WTC11 (cell line): Measurements from ENCODE around the gene CCDC141. TPM values are rescaled to one million over a fixed set of nuclear protein-coding genes. Genes with fewer than 3 reads are reported as not detected.

Source experiments
- ATAC-seq: fragments of 200-7000 bp; cut with Tn5 transposase; 2 replicates; pipeline ENCODE4 v1.10.0; 2021; ENCODE audit warnings: mild to moderate bottlenecking, moderate library complexity
- CTCF ChIA-PET: fragments of 300-600 bp; sonication (Branson Sonifier 250); formaldehyde crosslinking; loops from one replicate; lab custom pipeline; 2021; ENCODE audit warnings: antibody characterized with exemption; lab: Charles Lee
- POLR2A ChIA-PET: fragments of 350-600 bp; sonication (Branson Sonifier 250); formaldehyde crosslinking; loops from one replicate; lab custom pipeline; 2021; ENCODE audit warnings: antibody characterized with exemption; lab: Charles Lee
- DNase-seq: peaks from one replicate; pipeline ENCODE4 v3.0.0; 2021; ENCODE audit warnings: low spot score
- H3K27ac Mint-ChIP-seq: 2 replicates; pipeline ENCODE4 v1.8.0; 2021; ENCODE audit warnings: mixed read lengths
- H3K27me3 Mint-ChIP-seq: 2 replicates; pipeline ENCODE4 v1.8.0; 2021; ENCODE audit warnings: low read depth, mild to moderate bottlenecking, moderate library complexity, mixed read lengths
- H3K36me3 Mint-ChIP-seq: 2 replicates; pipeline ENCODE4 v1.8.0; 2021; ENCODE audit warnings: mixed read lengths
- H3K4me1 Mint-ChIP-seq: 2 replicates; pipeline ENCODE4 v1.8.0; 2022; ENCODE audit warnings: mixed read lengths
- H3K4me3 Mint-ChIP-seq: 2 replicates; pipeline ENCODE4 v1.8.0; 2021; ENCODE audit warnings: mild to moderate bottlenecking, moderate library complexity, mixed read lengths
- H3K9me3 Mint-ChIP-seq: 2 replicates; pipeline ENCODE4 v1.8.0; 2021; ENCODE audit warnings: mixed read lengths
- AFF4 ChIP-seq: sonication (generic); formaldehyde crosslinking; IDR thresholded peaks from 2 replicates; pipeline ENCODE4 v1.8.1; 2023; ENCODE audit warnings: mild to moderate bottlenecking, missing genetic modification reagents, borderline replicate concordance
- ATF1 ChIP-seq: sonication (generic); formaldehyde crosslinking; IDR thresholded peaks from 2 replicates; pipeline ENCODE4 v1.8.1; 2023; ENCODE audit warnings: mild to moderate bottlenecking, moderate library complexity, missing genetic modification reagents
- ESRRA ChIP-seq: sonication (generic); formaldehyde crosslinking; IDR thresholded peaks from 2 replicates; pipeline ENCODE4 v1.8.1; 2022; ENCODE audit warnings: mild to moderate bottlenecking, missing genetic modification reagents, borderline replicate concordance
- FOXP1 ChIP-seq: sonication (generic); formaldehyde crosslinking; IDR thresholded peaks from 2 replicates; pipeline ENCODE4 v1.8.0; 2022; ENCODE audit warnings: missing genetic modification reagents, mild to moderate bottlenecking, moderate library complexity, borderline replicate concordance
- FOXP4 ChIP-seq: sonication (generic); formaldehyde crosslinking; IDR thresholded peaks from 2 replicates; pipeline ENCODE4 v1.8.0; 2022; ENCODE audit warnings: mild to moderate bottlenecking, missing genetic modification reagents
- IRF1 ChIP-seq: sonication (generic); formaldehyde crosslinking; IDR thresholded peaks from 2 replicates; pipeline ENCODE4 v1.8.0; 2023; ENCODE audit warnings: missing genetic modification reagents
- JUN ChIP-seq: sonication (generic); formaldehyde crosslinking; IDR thresholded peaks from 2 replicates; pipeline ENCODE4 v1.8.0; 2023; ENCODE audit warnings: mild to moderate bottlenecking, missing genetic modification reagents
- NFATC4 ChIP-seq: fragments of 250-450 bp; sonication (Bioruptor Pico); IDR thresholded peaks from 2 replicates; pipeline ENCODE4 v1.9.0; 2021; ENCODE audit warnings: mild to moderate bottlenecking
- RELA ChIP-seq: sonication (generic); formaldehyde crosslinking; IDR thresholded peaks from 2 replicates; pipeline ENCODE4 v1.8.1; 2022; ENCODE audit warnings: missing genetic modification reagents, mild to moderate bottlenecking, borderline replicate concordance
- SMAD4 ChIP-seq: sonication (generic); formaldehyde crosslinking; IDR thresholded peaks from 2 replicates; pipeline ENCODE4 v1.8.0; 2022; ENCODE audit warnings: mild to moderate bottlenecking, missing genetic modification reagents
- TEAD1 ChIP-seq: sonication (generic); formaldehyde crosslinking; IDR thresholded peaks from 2 replicates; pipeline ENCODE4 v1.8.0; 2022; ENCODE audit warnings: mild to moderate bottlenecking, missing genetic modification reagents
- total RNA-seq: library from RNA; stranded (reverse); gene quantifications from 3 replicates; pipeline ENCODE4 v1.2.3, GENCODE V29; 2021
- TF ChIP-seq, protein P1 (sequence below): fragments of 250-450 bp; sonication (Bioruptor Pico); IDR thresholded peaks from 2 replicates; pipeline ENCODE4 v1.9.0; 2021; ENCODE audit warnings: moderate library complexity, mild to moderate bottlenecking, inconsistent platforms, borderline replicate concordance
- TF ChIP-seq, protein P2 (sequence below): fragments of 250-450 bp; sonication (Bioruptor Pico); IDR thresholded peaks from 2 replicates; pipeline ENCODE4 v1.8.0; 2021; ENCODE audit warnings: mild to moderate bottlenecking
- TF ChIP-seq, protein P3 (sequence below): fragments of 200-600 bp; IDR thresholded peaks from 2 replicates; pipeline ENCODE4 v1.8.0; 2022; ENCODE audit warnings: antibody characterized with exemption

Gene CCDC141
- total RNA-seq, 1 experiment from 2014 or later, result 8.5 TPM

- POLR2A ChIA-PET, result no interaction called here
- no peak for DNase-seq
- peaks cover 8% of the 10 kb centered on the region for H3K36me3 Mint-ChIP-seq
- TF ChIP-seq NFATC4 (no peak), RELA (no peak), SMAD4 (no peak), ATF1 (CRISPR knock-in tag) (no peak), JUN (CRISPR knock-in tag) (no peak), FOXP4 (CRISPR knock-in tag) (no peak), ESRRA (CRISPR knock-in tag) (no peak), AFF4 (CRISPR knock-in tag) (no peak)
- TF ChIP-seq, all 79 proteins: peak for 0
- no peak overlapping the region for H3K4me3 Mint-ChIP-seq
- ATAC-seq, result no peak
- H3K4me1 Mint-ChIP-seq, result no peaks in the 10 kb centered on the region
- peaks cover 11% of the 10 kb centered on the region for H3K9me3 Mint-ChIP-seq
- CTCF ChIA-PET, result interaction anchor here (1.2 to 3.0 kb wide), 5 partner anchors 20 to 259 kb away, joined by 3 to 12 read pairs (median 5); no protein-coding TSS in a partner anchor
- H3K27me3 Mint-ChIP-seq, result no peaks in the 10 kb centered on the region
- H3K27ac Mint-ChIP-seq, result no peak overlapping the region
These were observed 28.7 kb downstream of the CCDC141 start for GRCh38 chr2:179021258-179021657.

- Mint-ChIP-seq H3K4me3 (no peak overlapping the region), H3K4me1 (no peaks in the 10 kb centered on the region), H3K27me3 (no peaks in the 10 kb centered on the region), H3K36me3 (no peaks in the 10 kb centered on the region; the same call in 1 of the 2 replicates), H3K9me3 (peaks cover 7% of the 10 kb centered on the region), H3K27ac (no peak overlapping the region)
- ChIA-PET CTCF (interaction anchor here (0.6 to 3.0 kb wide), 20 partner anchors 9 to 319 kb away, joined by 3 to 12 read pairs (median 4); no protein-coding TSS in a partner anchor), POLR2A (interaction anchor here (1.0 kb wide), 1 partner anchor 22 kb away, joined by 3 read pairs; no protein-coding TSS in a partner anchor)
- DNase-seq (peak; percentile 75), ATAC-seq (peak; percentile 100)
- TF ChIP-seq, protein P1, sequence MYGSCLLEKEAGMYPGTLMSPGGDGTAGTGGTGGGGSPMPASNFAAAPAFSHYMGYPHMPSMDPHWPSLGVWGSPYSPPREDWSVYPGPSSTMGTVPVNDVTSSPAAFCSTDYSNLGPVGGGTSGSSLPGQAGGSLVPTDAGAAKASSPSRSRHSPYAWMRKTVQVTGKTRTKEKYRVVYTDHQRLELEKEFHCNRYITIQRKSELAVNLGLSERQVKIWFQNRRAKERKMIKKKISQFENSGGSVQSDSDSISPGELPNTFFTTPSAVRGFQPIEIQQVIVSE (CRISPR knock-in tag), result no peak
- TF ChIP-seq FOXP1 (CRISPR knock-in tag), result no peak
- no peak for TF ChIP-seq TEAD1 (CRISPR knock-in tag)
- no peak for TF ChIP-seq JUN (CRISPR knock-in tag)
- TF ChIP-seq IRF1 (CRISPR knock-in tag), result no peak
- TF ChIP-seq, protein P2, sequence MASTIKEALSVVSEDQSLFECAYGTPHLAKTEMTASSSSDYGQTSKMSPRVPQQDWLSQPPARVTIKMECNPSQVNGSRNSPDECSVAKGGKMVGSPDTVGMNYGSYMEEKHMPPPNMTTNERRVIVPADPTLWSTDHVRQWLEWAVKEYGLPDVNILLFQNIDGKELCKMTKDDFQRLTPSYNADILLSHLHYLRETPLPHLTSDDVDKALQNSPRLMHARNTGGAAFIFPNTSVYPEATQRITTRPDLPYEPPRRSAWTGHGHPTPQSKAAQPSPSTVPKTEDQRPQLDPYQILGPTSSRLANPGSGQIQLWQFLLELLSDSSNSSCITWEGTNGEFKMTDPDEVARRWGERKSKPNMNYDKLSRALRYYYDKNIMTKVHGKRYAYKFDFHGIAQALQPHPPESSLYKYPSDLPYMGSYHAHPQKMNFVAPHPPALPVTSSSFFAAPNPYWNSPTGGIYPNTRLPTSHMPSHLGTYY (CRISPR knock-in tag), result no peak
- TF ChIP-seq, protein P3, sequence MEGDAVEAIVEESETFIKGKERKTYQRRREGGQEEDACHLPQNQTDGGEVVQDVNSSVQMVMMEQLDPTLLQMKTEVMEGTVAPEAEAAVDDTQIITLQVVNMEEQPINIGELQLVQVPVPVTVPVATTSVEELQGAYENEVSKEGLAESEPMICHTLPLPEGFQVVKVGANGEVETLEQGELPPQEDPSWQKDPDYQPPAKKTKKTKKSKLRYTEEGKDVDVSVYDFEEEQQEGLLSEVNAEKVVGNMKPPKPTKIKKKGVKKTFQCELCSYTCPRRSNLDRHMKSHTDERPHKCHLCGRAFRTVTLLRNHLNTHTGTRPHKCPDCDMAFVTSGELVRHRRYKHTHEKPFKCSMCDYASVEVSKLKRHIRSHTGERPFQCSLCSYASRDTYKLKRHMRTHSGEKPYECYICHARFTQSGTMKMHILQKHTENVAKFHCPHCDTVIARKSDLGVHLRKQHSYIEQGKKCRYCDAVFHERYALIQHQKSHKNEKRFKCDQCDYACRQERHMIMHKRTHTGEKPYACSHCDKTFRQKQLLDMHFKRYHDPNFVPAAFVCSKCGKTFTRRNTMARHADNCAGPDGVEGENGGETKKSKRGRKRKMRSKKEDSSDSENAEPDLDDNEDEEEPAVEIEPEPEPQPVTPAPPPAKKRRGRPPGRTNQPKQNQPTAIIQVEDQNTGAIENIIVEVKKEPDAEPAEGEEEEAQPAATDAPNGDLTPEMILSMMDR, result peak; percentile 52
These were observed 29.7 kb downstream of the CCDC141 start for GRCh38 chr2:179020156-179020750.
